GM13977 (cell line): Measurements from ENCODE around the gene TTBK2.

Experiments
- DNase-seq: peaks from one replicate; pipeline ENCODE4 v3.0.0; 2012; ENCODE audit warnings: low spot score
- in situ Hi-C: fragments of 300-500 bp; cut with MboI; formaldehyde crosslinking; loops from one replicate; pipeline ENCODE4 v1.12.0; 2022; ENCODE audit warnings: low sequenced_read_pairs, low pct_unique_long_range_greater_than_20kb, mixed read lengths, inconsistent platforms; ENCODE audit not compliant: unreplicated experiment
- TF ChIP-seq, protein P1 (sequence below): IDR thresholded peaks from 2 replicates; pipeline ENCODE4 v1.5.1; 2012; ENCODE audit warnings: mild to moderate bottlenecking, control low read depth; ENCODE audit not compliant: insufficient read depth; ENCODE audit errors: extremely low read depth, missing control alignments

Gene TTBK2

DNA sequence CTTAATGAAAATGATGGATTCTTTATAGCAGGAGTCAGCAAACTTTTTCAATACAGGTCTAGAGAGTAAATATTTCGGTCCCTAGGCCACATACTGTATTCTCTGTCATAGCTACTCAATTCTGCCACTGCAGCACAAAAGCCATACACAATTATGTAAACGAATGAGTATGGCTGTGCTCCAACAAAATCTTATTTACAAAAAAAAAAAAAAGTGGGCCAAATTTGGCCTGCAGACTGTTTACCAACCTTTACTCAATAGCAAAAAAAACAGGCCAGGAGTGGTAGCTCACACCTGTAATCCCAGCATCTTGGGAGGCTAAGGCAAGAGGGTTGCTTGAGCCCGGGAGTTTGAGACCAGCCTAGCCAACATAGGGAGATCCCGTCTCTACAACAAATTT, 41.1 kb downstream of the TTBK2 start:
- in situ Hi-C loops, result no loop called here
- DNase-seq, result no peak
- TF ChIP-seq, protein P1, sequence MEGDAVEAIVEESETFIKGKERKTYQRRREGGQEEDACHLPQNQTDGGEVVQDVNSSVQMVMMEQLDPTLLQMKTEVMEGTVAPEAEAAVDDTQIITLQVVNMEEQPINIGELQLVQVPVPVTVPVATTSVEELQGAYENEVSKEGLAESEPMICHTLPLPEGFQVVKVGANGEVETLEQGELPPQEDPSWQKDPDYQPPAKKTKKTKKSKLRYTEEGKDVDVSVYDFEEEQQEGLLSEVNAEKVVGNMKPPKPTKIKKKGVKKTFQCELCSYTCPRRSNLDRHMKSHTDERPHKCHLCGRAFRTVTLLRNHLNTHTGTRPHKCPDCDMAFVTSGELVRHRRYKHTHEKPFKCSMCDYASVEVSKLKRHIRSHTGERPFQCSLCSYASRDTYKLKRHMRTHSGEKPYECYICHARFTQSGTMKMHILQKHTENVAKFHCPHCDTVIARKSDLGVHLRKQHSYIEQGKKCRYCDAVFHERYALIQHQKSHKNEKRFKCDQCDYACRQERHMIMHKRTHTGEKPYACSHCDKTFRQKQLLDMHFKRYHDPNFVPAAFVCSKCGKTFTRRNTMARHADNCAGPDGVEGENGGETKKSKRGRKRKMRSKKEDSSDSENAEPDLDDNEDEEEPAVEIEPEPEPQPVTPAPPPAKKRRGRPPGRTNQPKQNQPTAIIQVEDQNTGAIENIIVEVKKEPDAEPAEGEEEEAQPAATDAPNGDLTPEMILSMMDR, result no peak

DNA sequence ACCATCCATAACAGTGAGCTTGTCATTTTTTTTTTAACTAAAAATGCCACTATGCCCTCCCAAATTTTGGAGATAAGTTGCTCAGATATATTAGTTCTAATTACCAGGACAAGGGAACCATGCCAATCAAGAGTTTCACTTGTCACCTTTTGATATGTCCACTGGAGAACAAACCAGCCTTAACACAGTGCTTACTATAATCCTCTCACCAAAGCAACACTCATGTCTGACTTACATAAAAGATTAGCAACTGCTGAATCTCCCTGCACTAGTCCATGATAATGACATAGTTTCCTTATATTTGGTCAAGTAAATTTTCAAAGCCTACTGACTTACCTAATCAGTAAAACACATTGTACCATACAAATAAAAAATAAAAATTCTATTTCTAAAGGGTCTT, 44.4 kb downstream of the TTBK2 start:
- DNase-seq, result no peak
- TF ChIP-seq, protein P1, result no peak
- in situ Hi-C loops, result no loop called here

DNA sequence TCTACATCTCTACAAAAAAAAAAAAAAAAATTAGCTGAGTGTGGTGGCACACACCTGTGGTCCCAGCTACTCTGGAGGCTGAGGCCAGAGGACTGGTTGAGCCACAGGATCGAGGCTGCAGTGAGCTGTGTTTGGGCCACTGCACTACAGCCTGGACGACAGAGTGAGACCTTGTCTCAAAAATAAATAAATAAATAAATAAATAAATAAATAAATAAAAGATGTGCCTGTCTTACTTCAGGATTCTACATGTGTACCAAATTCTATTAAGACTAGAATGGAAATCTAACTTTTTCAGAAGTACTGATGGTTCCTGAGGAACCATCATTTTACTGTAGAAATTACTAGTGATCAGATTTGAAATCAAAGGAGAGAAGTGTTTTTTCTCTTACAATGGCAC, 51.9 kb downstream of the TTBK2 start:
- TF ChIP-seq, protein P1, result no peak
- no peak for DNase-seq

DNA sequence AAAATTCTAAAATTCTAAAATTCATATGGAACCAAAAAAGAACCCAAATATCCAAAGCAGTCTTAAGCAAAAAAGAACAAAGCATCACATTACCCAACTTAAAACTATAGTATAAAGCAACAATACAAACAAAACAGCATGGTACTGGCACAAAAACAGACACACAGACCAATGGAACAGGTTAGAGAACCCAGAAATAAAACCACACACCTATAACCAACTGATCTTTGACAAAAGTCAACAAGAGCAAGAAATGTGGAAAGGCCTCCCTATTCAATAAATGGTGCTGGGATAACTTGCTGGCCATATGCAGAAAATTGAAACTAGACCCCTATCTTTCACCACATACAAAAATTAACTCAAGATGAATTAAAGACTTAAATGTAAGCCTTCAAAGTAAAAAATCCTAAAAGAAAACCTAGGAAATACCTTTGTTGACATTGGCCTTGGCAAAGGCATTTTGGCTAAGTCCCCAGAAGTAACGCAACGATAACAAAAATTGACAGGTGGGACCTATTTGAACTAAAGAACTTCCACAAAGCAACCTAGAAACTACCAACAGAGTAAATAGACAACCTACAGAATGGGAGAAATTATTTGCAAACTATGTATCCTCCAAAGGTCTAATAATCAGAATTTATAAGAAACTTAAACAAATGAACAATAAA, 56.9 kb downstream of the TTBK2 start:
- TF ChIP-seq, protein P1, result no peak
- DNase-seq, result no peak
- in situ Hi-C loops, result no loop called here

More for the DNA sequence above, 51.9 kb downstream of the TTBK2 start:
- in situ Hi-C loops, result no loop called here

DNA sequence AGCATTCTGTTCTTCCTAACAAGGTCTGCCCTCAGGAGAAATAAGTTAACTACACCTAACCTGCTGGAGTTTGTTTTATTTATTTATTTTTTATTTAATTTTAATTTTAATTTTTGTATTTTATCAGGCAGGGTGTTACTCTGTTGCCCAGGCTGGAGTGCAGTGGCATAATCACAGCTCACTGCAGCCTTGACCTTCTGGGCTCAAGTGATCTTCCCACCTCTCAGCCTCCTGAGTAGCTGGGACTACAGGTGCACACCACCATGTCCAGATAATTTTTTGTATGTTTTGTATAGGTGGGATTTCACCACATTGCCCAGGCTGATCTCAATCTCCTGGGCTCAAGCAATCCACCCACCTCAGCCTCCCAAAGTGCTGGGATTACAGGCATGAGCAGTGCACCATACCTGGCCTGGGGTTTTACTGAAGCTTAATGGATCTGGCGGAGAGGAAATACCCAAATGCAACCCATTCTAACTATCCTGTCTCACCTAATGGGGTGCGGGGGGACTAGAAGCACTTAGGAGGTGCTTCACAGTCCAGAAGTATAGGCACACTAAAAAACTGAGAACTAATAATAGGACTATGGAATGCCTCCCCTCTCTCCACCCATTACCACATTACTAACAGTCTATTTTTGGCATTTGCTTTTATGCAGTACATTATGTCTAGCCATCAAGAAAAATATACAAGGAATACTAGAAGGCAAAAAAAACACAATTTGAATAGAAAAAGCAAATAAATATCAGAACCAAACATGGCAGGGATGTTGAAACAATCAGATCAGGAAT, 61.4 kb downstream of the TTBK2 start:
- TF ChIP-seq, protein P1, result no peak
- DNase-seq, result no peak
- in situ Hi-C loops, result no loop called here

DNA sequence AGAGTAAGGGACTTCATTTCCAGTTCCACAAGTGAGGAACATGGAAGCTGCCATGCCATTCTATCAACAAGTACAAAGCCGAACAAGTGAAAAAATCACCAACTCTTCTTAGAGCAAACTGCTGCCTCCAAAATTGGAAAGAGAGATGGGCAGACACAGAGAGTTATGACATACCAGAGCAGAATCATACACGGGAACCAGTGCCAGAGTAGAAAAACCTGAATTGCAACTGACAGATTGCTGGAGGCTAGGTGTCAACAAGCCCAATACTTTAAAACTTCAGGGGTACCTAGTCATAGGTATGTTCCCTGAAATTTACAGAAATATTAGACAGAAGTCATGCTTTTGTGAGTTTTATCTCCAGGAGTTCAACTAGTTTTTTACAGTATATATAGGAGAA, 62.0 kb downstream of the TTBK2 start:
- in situ Hi-C loops, result no loop called here
- TF ChIP-seq, protein P1, result no peak
- DNase-seq, result no peak
